MCF 10A (cell line): Measurements from ENCODE around the gene TSC22D3. TPM values are rescaled to one million over a fixed set of nuclear protein-coding genes. Genes with fewer than 3 reads are reported as not detected.

Experiments used
- BruUV-seq: library from RNA; stranded (reverse); fragments of 400-500 nt; replicated peaks from 2 replicates; lab custom pipeline; 2021; lab: Mats Ljungman, UMichigan
- CTCF ChIA-PET: fragments of 300-600 bp; sonication (Branson Sonifier 250); formaldehyde crosslinking; extraction: SDS; loops from one replicate; lab custom pipeline; 2021; ENCODE audit warnings: antibody characterized with exemption, inconsistent platforms; lab: Yijun Ruan, JAX
- POLR2A ChIA-PET: fragments of 300-600, 350-650 bp; sonication (Branson Sonifier 250); formaldehyde crosslinking; extraction: SDS; loops from one replicate; lab custom pipeline; 2020; ENCODE audit warnings: antibody characterized with exemption, inconsistent platforms; lab: Yijun Ruan, JAX
- DNase-seq: peaks from one replicate; pipeline ENCODE4 v3.0.0-alpha.2; 2018; ENCODE audit not compliant: unreplicated experiment
- H3K27ac Mint-ChIP-seq: one replicate; pipeline ENCODE4 v1.8.0; 2022; ENCODE audit warnings: mild to moderate bottlenecking, low read depth, mixed read lengths; ENCODE audit not compliant: unreplicated experiment
- H3K27me3 Mint-ChIP-seq: one replicate; pipeline ENCODE4 v1.8.0; 2022; ENCODE audit warnings: mixed read lengths; ENCODE audit not compliant: insufficient read depth, unreplicated experiment
- H3K36me3 Mint-ChIP-seq: one replicate; pipeline ENCODE4 v1.8.0; 2022; ENCODE audit warnings: mild to moderate bottlenecking, moderate library complexity, mixed read lengths; ENCODE audit not compliant: insufficient read depth, unreplicated experiment
- H3K4me1 Mint-ChIP-seq: one replicate; pipeline ENCODE4 v1.8.0; 2022; ENCODE audit warnings: mixed read lengths; ENCODE audit not compliant: insufficient read depth, unreplicated experiment
- H3K4me3 Mint-ChIP-seq: one replicate; pipeline ENCODE4 v1.8.0; 2022; ENCODE audit warnings: mild to moderate bottlenecking, moderate library complexity, mixed read lengths; ENCODE audit not compliant: unreplicated experiment
- H3K9me3 Mint-ChIP-seq: one replicate; pipeline ENCODE4 v1.8.0; 2022; ENCODE audit warnings: mixed read lengths; ENCODE audit not compliant: unreplicated experiment
- intact Hi-C: fragments of 100-400 bp; cut with micrococcal nuclease; formaldehyde crosslinking; loops from 2 replicates; pipeline ENCODE4 v1.14.1; 2022
- total RNA-seq: library from RNA; stranded (reverse); gene quantifications from 2 replicates; pipeline ENCODE4 v1.2.3, GENCODE V29; 2022
- TF ChIP-seq, protein P1 (sequence below): fragments of 200-600 bp; IDR thresholded peaks from one replicate; pipeline ENCODE4 v1.8.0; 2022; ENCODE audit warnings: antibody characterized with exemption, mild to moderate bottlenecking; ENCODE audit not compliant: unreplicated experiment

TSC22D3 gene
- total RNA-seq, 1 experiment from 2014 or later: 124 TPM

DNA sequence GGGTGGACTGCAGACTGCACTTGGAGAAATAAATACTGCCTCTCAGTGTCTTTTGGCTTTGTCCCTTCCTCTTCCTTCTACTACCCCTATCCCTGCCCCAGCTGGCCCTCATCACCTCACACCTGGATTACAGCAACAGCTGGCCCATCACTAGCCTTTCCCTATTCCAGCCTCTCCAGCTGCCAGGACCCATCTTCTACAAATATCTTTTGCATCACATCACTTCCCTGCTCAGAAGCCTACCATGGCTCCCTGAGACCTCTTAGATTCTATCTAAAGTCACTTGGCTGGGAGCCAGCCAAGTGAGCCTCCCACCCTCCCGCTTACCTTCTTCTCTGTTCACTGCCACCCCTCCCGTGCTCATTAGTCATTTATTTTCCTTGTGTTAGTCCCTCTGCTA, 66.8 kb downstream of the TSC22D3 start:
- H3K27ac Mint-ChIP-seq: no peak overlapping the region
- no TSS peak for BruUV-seq
- H3K9me3 Mint-ChIP-seq: no peaks in the 10 kb centered on the region
- no peak overlapping the region for H3K4me3 Mint-ChIP-seq
- no peak for DNase-seq
- TF ChIP-seq, protein P1, sequence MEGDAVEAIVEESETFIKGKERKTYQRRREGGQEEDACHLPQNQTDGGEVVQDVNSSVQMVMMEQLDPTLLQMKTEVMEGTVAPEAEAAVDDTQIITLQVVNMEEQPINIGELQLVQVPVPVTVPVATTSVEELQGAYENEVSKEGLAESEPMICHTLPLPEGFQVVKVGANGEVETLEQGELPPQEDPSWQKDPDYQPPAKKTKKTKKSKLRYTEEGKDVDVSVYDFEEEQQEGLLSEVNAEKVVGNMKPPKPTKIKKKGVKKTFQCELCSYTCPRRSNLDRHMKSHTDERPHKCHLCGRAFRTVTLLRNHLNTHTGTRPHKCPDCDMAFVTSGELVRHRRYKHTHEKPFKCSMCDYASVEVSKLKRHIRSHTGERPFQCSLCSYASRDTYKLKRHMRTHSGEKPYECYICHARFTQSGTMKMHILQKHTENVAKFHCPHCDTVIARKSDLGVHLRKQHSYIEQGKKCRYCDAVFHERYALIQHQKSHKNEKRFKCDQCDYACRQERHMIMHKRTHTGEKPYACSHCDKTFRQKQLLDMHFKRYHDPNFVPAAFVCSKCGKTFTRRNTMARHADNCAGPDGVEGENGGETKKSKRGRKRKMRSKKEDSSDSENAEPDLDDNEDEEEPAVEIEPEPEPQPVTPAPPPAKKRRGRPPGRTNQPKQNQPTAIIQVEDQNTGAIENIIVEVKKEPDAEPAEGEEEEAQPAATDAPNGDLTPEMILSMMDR: no peak
- intact Hi-C loops: no loop called here
- CTCF ChIA-PET: interaction anchor here (13.0 kb wide), 1 partner anchor 32 kb away, joined by 157 read pairs; no protein-coding TSS in a partner anchor
- H3K36me3 Mint-ChIP-seq: peaks cover 31% of the 10 kb centered on the region
- H3K4me1 Mint-ChIP-seq: peaks cover 14% of the 10 kb centered on the region
- POLR2A ChIA-PET: interaction anchor here (9.9 to 16.2 kb wide), 3 partner anchors 9 to 33 kb away, joined by 114 to 679 read pairs (median 143); no protein-coding TSS in a partner anchor
- H3K27me3 Mint-ChIP-seq: peaks cover 52% of the 10 kb centered on the region

DNA sequence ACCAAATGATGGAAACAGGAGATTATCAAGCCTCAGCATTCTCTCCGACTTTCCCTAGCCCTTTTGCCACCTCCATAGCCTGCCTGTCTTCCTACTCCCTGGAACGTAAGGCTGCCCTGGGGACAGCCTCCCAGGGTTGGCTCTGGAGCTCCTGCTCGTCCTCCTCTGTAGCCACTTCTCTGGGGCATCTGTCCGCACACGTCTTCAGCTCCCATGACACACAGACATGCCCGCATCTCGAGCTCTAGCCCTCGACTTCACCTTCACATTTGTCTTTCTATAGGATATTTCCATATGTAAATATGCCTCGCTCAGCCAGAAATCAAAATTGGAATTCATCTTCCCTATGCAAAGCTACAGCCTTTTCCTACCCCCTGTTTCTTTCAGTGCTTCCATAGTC, 67.7 kb downstream of the TSC22D3 start:
- Mint-ChIP-seq H3K4me1 (peaks cover 14% of the 10 kb centered on the region), H3K27me3 (peaks cover 54% of the 10 kb centered on the region), H3K27ac (no peak overlapping the region), H3K9me3 (no peaks in the 10 kb centered on the region), H3K36me3 (peaks cover 22% of the 10 kb centered on the region), H3K4me3 (no peak overlapping the region)
- intact Hi-C loops: no loop called here
- TF ChIP-seq, protein P1: no peak
- BruUV-seq: no TSS peak
- ChIA-PET POLR2A (interaction anchor here (0.9 to 16.2 kb wide), 4 partner anchors 8 to 32 kb away, joined by 3 to 679 read pairs (median 73); no protein-coding TSS in a partner anchor), CTCF (interaction anchor here (0.9 to 13.0 kb wide), 2 partner anchors 31 to 67 kb away, joined by 3 to 157 read pairs; no protein-coding TSS in a partner anchor)
- no peak for DNase-seq

DNA sequence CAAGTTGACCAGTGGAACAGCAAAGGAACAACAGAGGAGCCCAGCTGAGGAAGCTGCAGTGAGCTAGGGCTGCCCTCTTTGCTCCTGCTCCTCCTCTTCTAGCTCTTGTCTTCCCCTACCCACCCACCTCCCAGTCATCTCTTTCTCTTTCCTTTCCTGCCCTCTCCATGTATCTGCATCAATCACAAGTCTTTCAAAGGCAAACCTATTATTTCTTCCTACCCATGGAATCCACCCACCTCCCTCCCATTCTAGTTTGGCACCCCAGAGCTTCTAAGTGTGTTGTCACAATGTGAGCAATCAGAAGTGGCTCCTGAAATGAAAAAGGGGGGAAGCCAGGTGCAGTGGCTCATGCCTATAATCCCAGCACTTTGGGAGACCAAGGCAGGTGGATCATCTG, 69.3 kb downstream of the TSC22D3 start:
- peaks cover 57% of the 10 kb centered on the region for H3K27me3 Mint-ChIP-seq
- H3K4me3 Mint-ChIP-seq: no peak overlapping the region
- no peak overlapping the region for H3K27ac Mint-ChIP-seq
- H3K36me3 Mint-ChIP-seq: peaks cover 7% of the 10 kb centered on the region
- intact Hi-C loops: no loop called here
- BruUV-seq: no TSS peak
- DNase-seq: no peak
- no peaks in the 10 kb centered on the region for H3K9me3 Mint-ChIP-seq
- ChIA-PET CTCF (interaction anchor here (0.6 to 1.1 kb wide), 4 partner anchors 19 to 39 kb away, joined by 3 read pairs; no protein-coding TSS in a partner anchor), POLR2A (interaction anchor here (0.7 to 16.2 kb wide), 2 partner anchors 30 to 720 kb away, joined by 3 to 679 read pairs; no protein-coding TSS in a partner anchor)
- TF ChIP-seq, protein P1: no peak
- peaks cover 14% of the 10 kb centered on the region for H3K4me1 Mint-ChIP-seq

DNA sequence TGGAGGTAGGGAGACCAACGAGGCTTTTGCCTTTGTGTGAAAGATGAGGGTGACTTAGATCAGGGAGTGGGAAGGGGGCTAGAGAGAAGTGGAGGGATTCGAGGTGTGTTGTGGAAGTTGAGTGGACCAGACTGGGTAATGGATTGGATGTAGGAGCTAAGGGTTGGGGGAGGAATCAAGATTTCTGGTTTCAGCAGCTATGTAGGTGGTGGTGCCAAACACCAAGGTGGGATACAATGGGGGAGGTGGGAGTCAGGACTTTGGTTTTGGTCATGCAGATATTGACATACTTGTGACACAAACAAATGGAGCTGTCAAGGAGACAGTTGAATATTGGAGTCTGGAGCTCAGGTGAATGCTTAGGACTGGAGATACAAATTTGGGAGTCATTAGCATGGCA, 71.0 kb downstream of the TSC22D3 start:
- POLR2A ChIA-PET: interaction anchor here (0.8 to 7.1 kb wide), 3 partner anchors 11 to 28 kb away, joined by 3 to 118 read pairs (median 9); no protein-coding TSS in a partner anchor
- TF ChIP-seq, protein P1: no peak
- no peak overlapping the region for H3K4me3 Mint-ChIP-seq

More for the DNA sequence above, 71.0 kb downstream of the TSC22D3 start:
- Mint-ChIP-seq H3K27me3 (peaks cover 68% of the 10 kb centered on the region), H3K36me3 (no peaks in the 10 kb centered on the region), H3K27ac (no peak overlapping the region), H3K4me1 (peaks cover 13% of the 10 kb centered on the region), H3K9me3 (no peaks in the 10 kb centered on the region)
- intact Hi-C loops: no loop called here
- BruUV-seq: no TSS peak
- CTCF ChIA-PET: no interaction called here
- no peak for DNase-seq
